H1 (cell line): ENCODE data around the gene LDLRAP1. TPM values are rescaled to one million over a fixed set of nuclear protein-coding genes. Genes with fewer than 3 reads are reported as not detected.

Source experiments
- CTCF ChIA-PET: fragments of 300-600 bp; sonication (Branson Sonifier 250); formaldehyde crosslinking; loops from one replicate; lab custom pipeline; 2021; ENCODE audit not compliant: partially characterized antibody; lab: Charles Lee
- POLR2A ChIA-PET: fragments of 300-600 bp; sonication (Branson Sonifier 250); formaldehyde crosslinking; loops from one replicate; lab custom pipeline; 2021; ENCODE audit warnings: inconsistent platforms; ENCODE audit not compliant: partially characterized antibody; lab: Charles Lee
- DNase-seq, 2 experiments: peaks; one replicate each; pipeline versions ENCODE4 v3.0.0 to v3.0.0-alpha.2; 2010 to 2022; ENCODE audit warnings: low spot score in 2 of 2, low read depth in 1 of 2, mixed read lengths in 1 of 2
- FAIRE-seq: peaks from 2 replicates; lab custom pipeline; 2011; peaks lifted over from hg19 to GRCh38; lab: Jason Lieb, UNC
- H2AFZ ChIP-seq: 2 replicates; pipeline ENCODE4 v1.8.1; 2012; ENCODE audit warnings: low read length, inconsistent platforms
- H2AK5ac ChIP-seq: 2 replicates; pipeline ENCODE4 v1.6.1; 2013; ENCODE audit warnings: low read depth, low read length
- H2BK120ac ChIP-seq: replicated peaks from 2 replicates; pipeline ENCODE3; 2013; ENCODE audit warnings: low read depth, low read length, inconsistent platforms
- H2BK12ac ChIP-seq: 2 replicates; pipeline ENCODE4 v1.6.1; 2013; ENCODE audit warnings: low read depth, low read length
- H2BK15ac ChIP-seq: 2 replicates; pipeline ENCODE4 v1.6.1; 2013; ENCODE audit warnings: low read length
- H2BK20ac ChIP-seq: 2 replicates; pipeline ENCODE4 v1.6.1; 2013; ENCODE audit warnings: low read length
- H2BK5ac ChIP-seq: 2 replicates; pipeline ENCODE4 v1.6.1; 2013; ENCODE audit warnings: low read depth, low read length
- H3K14ac ChIP-seq: 2 replicates; pipeline ENCODE4 v1.6.1; 2013; ENCODE audit warnings: inconsistent platforms; ENCODE audit not compliant: insufficient read length
- H3K18ac ChIP-seq: 2 replicates; pipeline ENCODE4 v1.6.1; 2013; ENCODE audit warnings: low read length; ENCODE audit errors: extremely low read depth
- H3K23ac ChIP-seq: 2 replicates; pipeline ENCODE4 v1.6.1; 2013; ENCODE audit warnings: inconsistent platforms; ENCODE audit not compliant: insufficient read length
- H3K23me2 ChIP-seq: 2 replicates; pipeline ENCODE4 v1.6.1; 2013; ENCODE audit warnings: low read depth, low read length
- H3K27ac ChIP-seq: 2 replicates; pipeline ENCODE4 v1.6.1; 2011; ENCODE audit warnings: low read depth, low read length, inconsistent platforms
- H3K27me3 ChIP-seq, 4 experiments: replicated peaks in 1 of 4; 1 replicate in 1 of 4; 2 replicates in 3 of 4; pipeline versions ENCODE4 v1.6.1 to v1.8.1; 2011 to 2013; ENCODE audit warnings: low read length in 3 of 4, mild to moderate bottlenecking in 3 of 4, inconsistent platforms in 2 of 4, mixed read lengths in 2 of 4, moderate library complexity in 1 of 4; ENCODE audit not compliant: control insufficient read depth in 3 of 4, insufficient read depth in 3 of 4; ENCODE audit errors: extremely low read depth in 1 of 4
- H3K36me3 ChIP-seq, 4 experiments: 2 replicates each; pipeline versions ENCODE4 v1.6.1 to v1.8.1; 2011 to 2013; ENCODE audit warnings: mild to moderate bottlenecking in 4 of 4, low read length in 3 of 4, moderate library complexity in 2 of 4, control low read depth in 1 of 4, inconsistent platforms in 1 of 4; ENCODE audit not compliant: insufficient read depth in 4 of 4, control insufficient read depth in 2 of 4
- H3K4ac ChIP-seq: replicated peaks from 2 replicates; pipeline ENCODE3; 2013; ENCODE audit warnings: low read length, low read depth, mixed read lengths, inconsistent platforms; ENCODE audit not compliant: insufficient read length
- H3K4me1 ChIP-seq, 4 experiments: replicated peaks in 1 of 4; 1 replicate in 1 of 4; 2 replicates in 3 of 4; pipeline versions ENCODE4 v1.6.1 to v1.8.1; 2011 to 2013; ENCODE audit warnings: low read length in 3 of 4, inconsistent platforms in 2 of 4, mixed read lengths in 1 of 4; ENCODE audit not compliant: insufficient read depth in 4 of 4, control insufficient read depth in 3 of 4
- H3K4me2 ChIP-seq, 2 experiments: 2 replicates each; pipeline versions ENCODE4 v1.6.1 to v1.8.1; 2011 to 2013; ENCODE audit warnings: low read depth in 2 of 2, low read length in 2 of 2, control low read depth in 1 of 2, inconsistent platforms in 1 of 2, mild to moderate bottlenecking in 1 of 2; ENCODE audit not compliant: insufficient read depth in 1 of 2
- H3K4me3 ChIP-seq, 4 experiments: fragments of 200-600, 300-600 bp in 1 of 4; sonication (generic), shearing (Covaris generic), sonication (Bioruptor Twin) in 1 of 4; 2 replicates each; pipeline versions ENCODE4 v1.5.1 to v1.8.1; 2011 to 2016; ENCODE audit warnings: low read length in 4 of 4, low read depth in 3 of 4, control low read depth in 2 of 4, inconsistent platforms in 2 of 4, mild to moderate bottlenecking in 2 of 4, mixed read lengths in 1 of 4, moderate library complexity in 1 of 4; ENCODE audit not compliant: insufficient read depth in 2 of 4; ENCODE audit errors: extremely low read depth in 1 of 4
- H3K56ac ChIP-seq: replicated peaks from 2 replicates; pipeline ENCODE3; 2013; ENCODE audit warnings: low read depth, mild to moderate bottlenecking, mixed read lengths, low read length, inconsistent platforms; ENCODE audit not compliant: insufficient read length
- H3K79me1 ChIP-seq: 2 replicates; pipeline ENCODE4 v1.6.1; 2013; ENCODE audit warnings: low read depth, low read length, control low read depth
- H3K79me2 ChIP-seq, 2 experiments: 2 replicates each; pipeline versions ENCODE4 v1.6.1 to v1.8.1; 2012 to 2013; ENCODE audit warnings: low read length in 2 of 2, mild to moderate bottlenecking in 2 of 2, inconsistent platforms in 1 of 2; ENCODE audit not compliant: insufficient read depth in 2 of 2, control insufficient read depth in 1 of 2
- H3K9ac ChIP-seq, 4 experiments: replicated peaks in 1 of 4; 1 replicate in 1 of 4; 2 replicates in 3 of 4; pipeline versions ENCODE4 v1.6.1 to v1.8.1; 2011 to 2013; ENCODE audit warnings: low read depth in 3 of 4, low read length in 3 of 4, control low read depth in 2 of 4, mild to moderate bottlenecking in 2 of 4, moderate library complexity in 2 of 4, inconsistent platforms in 1 of 4; ENCODE audit errors: extremely low read depth in 1 of 4
- H3K9me3 ChIP-seq, 2 experiments: 2 replicates each; pipeline versions ENCODE4 v1.6.1 to v1.8.1; 2012 to 2013; ENCODE audit warnings: mild to moderate bottlenecking in 2 of 2, moderate library complexity in 2 of 2, control low read depth in 1 of 2, inconsistent platforms in 1 of 2, low read depth in 1 of 2, low read length in 1 of 2, mixed read lengths in 1 of 2; ENCODE audit not compliant: insufficient read depth in 2 of 2
- H4K20me1 ChIP-seq, 2 experiments: replicated peaks in 1 of 2; 2 replicates each; pipeline versions ENCODE3 to v1.8.1; 2011 to 2013; ENCODE audit warnings: inconsistent platforms in 2 of 2, low read length in 2 of 2, mild to moderate bottlenecking in 1 of 2; ENCODE audit not compliant: insufficient read depth in 2 of 2, control insufficient read depth in 1 of 2
- H4K5ac ChIP-seq: 2 replicates; pipeline ENCODE4 v1.6.1; 2013; ENCODE audit warnings: low read length, low read depth, mixed read lengths, inconsistent platforms; ENCODE audit not compliant: insufficient read length
- H4K8ac ChIP-seq: 2 replicates; pipeline ENCODE4 v1.8.0; 2013; ENCODE audit warnings: mild to moderate bottlenecking, moderate library complexity, low read length, inconsistent platforms; ENCODE audit not compliant: insufficient read depth; ENCODE audit errors: extremely low read depth
- H4K91ac ChIP-seq: replicated peaks from 2 replicates; pipeline ENCODE3; 2013; ENCODE audit warnings: low read length, mixed read lengths, inconsistent platforms; ENCODE audit not compliant: insufficient read length
- RAD21 ChIP-seq, 2 experiments: IDR thresholded peaks in 1 of 2; conservative IDR thresholded peaks in 1 of 2; 2 replicates each; pipeline ENCODE4 v1.6.1; 2011; ENCODE audit warnings: low read depth in 2 of 2, low read length in 2 of 2, improper control_type of control experiment in 1 of 2, inconsistent platforms in 1 of 2, mild to moderate bottlenecking in 1 of 2, moderate library complexity in 1 of 2
- SP4 ChIP-seq: IDR thresholded peaks from 2 replicates; pipeline ENCODE4 v1.6.1; 2012; ENCODE audit warnings: low read length, inconsistent platforms
- WGBS, 2 experiments: shearing (Covaris generic) in 1 of 2; methylation state at CpG; one replicate each; pipeline versions ENCODE4 v1.1.6 to v1.1.7; 2013 to 2015; ENCODE audit warnings: low lambda C conversion rate in 2 of 2, mixed read lengths in 2 of 2, inconsistent platforms in 1 of 2, low coverage in 1 of 2, missing lambda C conversion rate in 1 of 2; ENCODE audit not compliant: insufficient replicate concordance in 2 of 2, insufficient coverage in 1 of 2, insufficient read length in 1 of 2; ENCODE audit errors: extremely low coverage in 1 of 2, missing lambda C conversion rate in 1 of 2; 5-methylcytosine and 5-hydroxymethylcytosine counted together
- polyA plus RNA-seq, 7 experiments: library from polyadenylated mRNA; depleted of rRNA in 3 of 7; stranded (reverse) in 5 of 7; unstranded in 2 of 7; fragments of >200 nt in 5 of 7; fragments of 200-250 nt in 2 of 7; gene quantifications; 1 replicate in 5 of 7; 2 replicates in 1 of 7; 4 replicates in 1 of 7; pipeline versions ENCODE4 v1.2.1 to v1.2.3, GENCODE V29; 2011 to 2013; ENCODE audit warnings: missing spikeins in 2 of 7, mixed read lengths in 2 of 7
- total RNA-seq: library from RNA; stranded (reverse); fragmentation: NEBNext Ultra II Directional; extraction: Animal tissue kit (Norgen Biotek cat#: 25700); gene quantifications from 2 replicates; pipeline ENCODE4 v1.2.1, GENCODE V29; 2021
- TF ChIP-seq, protein P1 (sequence below), 3 experiments: IDR thresholded peaks; 1 replicate in 2 of 3; 2 replicates in 1 of 3; pipeline versions ENCODE4 v1.5.1 to v1.6.1; 2011; ENCODE audit warnings: low read length in 3 of 3, mild to moderate bottlenecking in 3 of 3, inconsistent platforms in 2 of 3, low read depth in 1 of 3, moderate library complexity in 1 of 3; ENCODE audit not compliant: insufficient read depth in 1 of 3; ENCODE audit errors: control extremely low read depth in 1 of 3

The LDLRAP1 gene
- total and polyA plus RNA-seq, 2 of the 8 experiments (the other 6 are each of a cell fraction or from before 2014, with no cell fraction given): 12.8 to 13.2 TPM

DNA sequence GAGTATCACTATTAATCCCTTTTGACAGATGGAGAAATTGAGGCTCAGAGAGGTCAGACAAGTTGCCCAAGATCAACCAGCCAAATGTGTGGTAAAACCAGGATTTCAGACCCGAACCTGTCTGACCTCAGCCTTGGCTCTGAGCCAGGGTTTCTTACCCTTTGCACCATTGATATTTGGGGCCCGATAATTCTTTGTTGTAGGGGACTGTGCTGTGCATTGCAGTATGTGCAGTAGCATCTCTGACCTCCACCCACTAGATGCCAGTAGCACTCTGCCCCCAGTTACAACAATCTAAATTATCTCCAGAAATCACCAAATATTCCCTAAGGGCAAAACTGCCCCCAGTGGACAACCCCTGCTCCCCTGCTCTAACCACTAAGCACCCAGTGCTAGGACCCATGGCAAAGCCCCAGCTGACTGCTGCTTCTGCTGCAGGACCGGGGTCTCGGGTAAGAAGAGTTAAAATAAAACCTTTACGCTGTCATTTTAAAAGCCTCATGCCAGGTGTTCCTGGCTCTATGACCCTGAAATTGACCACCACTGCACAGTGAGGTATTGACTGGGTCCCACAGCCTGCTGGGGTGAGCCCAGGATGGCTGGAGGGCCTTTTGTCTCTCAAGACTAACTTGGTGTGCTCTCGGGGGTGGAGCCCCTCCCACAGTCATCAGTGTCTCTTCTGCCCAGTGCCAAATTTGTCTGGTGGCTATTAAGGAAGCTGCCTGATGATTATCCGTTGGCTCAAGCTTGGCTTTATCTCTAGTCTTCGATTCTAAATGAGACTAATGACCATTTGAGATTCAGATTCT lies 67.6 kb downstream of the LDLRAP1 start:
- CTCF ChIA-PET: interaction anchor here (0.7 to 5.9 kb wide), 19 partner anchors 12 to 207 kb away, joined by 3 to 34 read pairs (median 4); partner anchors contain the start of gene SELENON
- 76% methylated on average over 8 of the region's 8 CpGs; no CpG with 5 or more reads in 1 of the 2 experiments for WGBS, 2 experiments
- Histone ChIP-seq H3K27ac (no peak overlapping the region), H3K18ac (no peak overlapping the region), H3K23ac (no peak overlapping the region), H3K56ac (no peak overlapping the region), H2AFZ (no peak overlapping the region), H2AK5ac (no peak overlapping the region), H3K79me1 (no peaks in the 10 kb centered on the region), H4K20me1 (no peaks in the 10 kb centered on the region), H3K23me2 (peaks cover 4% of the 10 kb centered on the region; the same call in 1 of the 2 replicates), H3K9ac (no peak overlapping the region), H3K4me1 (peaks cover 0 to 5% (median 2%) of the 10 kb centered on the region in 4 experiments; a peak in 2 of 7 replicates), H2BK5ac (no peak overlapping the region), H3K4ac (no peak overlapping the region), H3K4me3 (no peak overlapping the region), H3K79me2 (no peaks in the 10 kb centered on the region), H3K4me2 (no peak overlapping the region), H3K27me3 (peaks cover 0 to 11% (median 2%) of the 10 kb centered on the region in 4 experiments; a peak in 3 of 7 replicates), H3K9me3 (no peaks in the 10 kb centered on the region), H3K36me3 (no peaks in the 10 kb centered on the region), H4K8ac (no peak overlapping the region), H2BK20ac (no peak overlapping the region), H4K91ac (no peak overlapping the region), H4K5ac (no peak overlapping the region), H3K14ac (no peak overlapping the region), H2BK15ac (no peak overlapping the region), H2BK12ac (no peak overlapping the region), H2BK120ac (no peak overlapping the region)
- no peak for FAIRE-seq
- POLR2A ChIA-PET: interaction anchor here (0.5 kb wide), 1 partner anchor 72 kb away, joined by 3 read pairs; no protein-coding TSS in a partner anchor
- DNase-seq: no peak
- TF ChIP-seq SP4: no peak
- TF ChIP-seq, protein P1, sequence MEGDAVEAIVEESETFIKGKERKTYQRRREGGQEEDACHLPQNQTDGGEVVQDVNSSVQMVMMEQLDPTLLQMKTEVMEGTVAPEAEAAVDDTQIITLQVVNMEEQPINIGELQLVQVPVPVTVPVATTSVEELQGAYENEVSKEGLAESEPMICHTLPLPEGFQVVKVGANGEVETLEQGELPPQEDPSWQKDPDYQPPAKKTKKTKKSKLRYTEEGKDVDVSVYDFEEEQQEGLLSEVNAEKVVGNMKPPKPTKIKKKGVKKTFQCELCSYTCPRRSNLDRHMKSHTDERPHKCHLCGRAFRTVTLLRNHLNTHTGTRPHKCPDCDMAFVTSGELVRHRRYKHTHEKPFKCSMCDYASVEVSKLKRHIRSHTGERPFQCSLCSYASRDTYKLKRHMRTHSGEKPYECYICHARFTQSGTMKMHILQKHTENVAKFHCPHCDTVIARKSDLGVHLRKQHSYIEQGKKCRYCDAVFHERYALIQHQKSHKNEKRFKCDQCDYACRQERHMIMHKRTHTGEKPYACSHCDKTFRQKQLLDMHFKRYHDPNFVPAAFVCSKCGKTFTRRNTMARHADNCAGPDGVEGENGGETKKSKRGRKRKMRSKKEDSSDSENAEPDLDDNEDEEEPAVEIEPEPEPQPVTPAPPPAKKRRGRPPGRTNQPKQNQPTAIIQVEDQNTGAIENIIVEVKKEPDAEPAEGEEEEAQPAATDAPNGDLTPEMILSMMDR (IDR thresholded peaks at IDR 0.05; ENCODE audit: control extremely low read depth in 1 of 3, insufficient read depth in 1 of 3, low read depth in 1 of 3, low read length in 3 of 3): peak in 2 of 3 experiments; percentile 33 to 47; a peak in 3 of 4 replicates
- TF ChIP-seq RAD21 (IDR thresholded peaks at IDR 0.05 in 1 of 2, conservative IDR thresholded peaks at IDR 0.05 in 1 of 2; ENCODE audit: low read depth in 2 of 2, low read length in 2 of 2): peak; percentile 39 to 52
